Ovary (tissue), 9 donors: Measurements from ENCODE around the gene HMOX1. TPM values are rescaled to one million over a fixed set of nuclear protein-coding genes. Genes with fewer than 3 reads are reported as not detected.

Experiments used
- DNase-seq, 5 donors: peaks; one replicate each; pipeline ENCODE4 v3.0.0-alpha.2; 2019 to 2020
- H3K27ac ChIP-seq, 2 donors: fragments of 200-600 bp; one replicate each; pipeline versions ENCODE4 v1.5.1 to v1.8.0; 2019 to 2022
- H3K27me3 ChIP-seq: fragments of 200-600 bp; one replicate; pipeline ENCODE4 v1.8.0; 2022
- H3K36me3 ChIP-seq: fragments of 200-600 bp; sonication (generic); one replicate; pipeline ENCODE4 v1.5.1; 2019
- H3K4me1 ChIP-seq: one replicate; pipeline ENCODE4 v1.8.1; 2013; ENCODE audit warnings: mild to moderate bottlenecking, moderate library complexity; ENCODE audit not compliant: insufficient read depth
- H3K4me3 ChIP-seq: fragments of 200-600 bp; sonication (generic); one replicate; pipeline ENCODE4 v1.5.1; 2017
- H3K9me3 ChIP-seq, 2 donors: fragments of 200-600 bp in 1 of 2; sonication (generic) in 1 of 2; one replicate each; pipeline versions ENCODE4 v1.5.1 to v1.8.1; 2013 to 2019; ENCODE audit warnings: mild to moderate bottlenecking in 1 of 2, moderate library complexity in 1 of 2
- EP300 ChIP-seq: sonication (generic); formaldehyde crosslinking; IDR thresholded peaks from one replicate; pipeline ENCODE4 v1.6.1; 2017; ENCODE audit warnings: antibody characterized with exemption
- POLR2A ChIP-seq: fragments of 450-650 bp; IDR thresholded peaks from one replicate; pipeline ENCODE4 v1.6.1; 2017; ENCODE audit warnings: antibody characterized with exemption, mild to moderate bottlenecking, moderate library complexity
- whole genome bisulfite sequencing, 3 donors: extraction: QIAGEN DNeasy Blood & Tissue Kit in 1 of 3; methylation state at CpG; one replicate each; pipeline versions ENCODE4 v1.1.5 to v1.1.7; 2013 to 2017; 5-methylcytosine and 5-hydroxymethylcytosine counted together
- intact Hi-C, 4 donors: fragments of 100-400 bp; cut with DNase I; formaldehyde crosslinking; loops; one replicate each; pipeline versions ENCODE4 v1.11.0 to v1.15.1; 2022 to 2023
- polyA plus RNA-seq, 2 donors: library from polyadenylated mRNA; stranded (reverse); fragments of 200-250 nt in 1 of 2; fragments of 350-450 nt in 1 of 2; fragmentation: Illumina TruSeq in 1 of 2; extraction: RNeasy Lipid Tissue Mini Kit (QIAGEN cat#74804) in 1 of 2; gene quantifications; one replicate each; pipeline ENCODE4 v1.2.3, GENCODE V29; 2013 to 2014
- total RNA-seq, 7 donors: library from RNA; depleted of rRNA in 2 of 7; stranded (reverse); fragments of >200 nt in 2 of 7; fragmentation: NEBNext Ultra II Directional in 3 of 7; extraction: Animal tissue kit (Norgen Biotek cat#: 25700) in 3 of 7; gene quantifications; one replicate each; pipeline versions ENCODE4 v1.1.0 to v1.2.4, GENCODE V29; 2016 to 2023
- TF ChIP-seq, protein P1 (sequence below), 3 donors: fragments of 450-650 bp in 2 of 3; fragments of 200-600 bp in 1 of 3; IDR thresholded peaks; one replicate each; pipeline versions ENCODE4 v1.5.1 to v1.8.0; 2016 to 2022; ENCODE audit warnings: antibody characterized with exemption in 3 of 3, mild to moderate bottlenecking in 1 of 3
- donor health status: DM: no; HTN: no; CAD: no; lungs with moderate emphysema.
- donor health status: DM: no; HTN: no; CAD: no.
- donor health status: Bipolar disorder and iron deficiency.
- donor health status: DM: yes; HTN: yes; CAD: no.
- donor health status: DM: no; HTN: no; CAD: no.
- donor health status: DM: yes; HTN: yes; CAD: no.

HMOX1 gene
- total and polyA plus RNA-seq, 9 donors: 45.0 to 243 (median 71.4) TPM

DNA sequence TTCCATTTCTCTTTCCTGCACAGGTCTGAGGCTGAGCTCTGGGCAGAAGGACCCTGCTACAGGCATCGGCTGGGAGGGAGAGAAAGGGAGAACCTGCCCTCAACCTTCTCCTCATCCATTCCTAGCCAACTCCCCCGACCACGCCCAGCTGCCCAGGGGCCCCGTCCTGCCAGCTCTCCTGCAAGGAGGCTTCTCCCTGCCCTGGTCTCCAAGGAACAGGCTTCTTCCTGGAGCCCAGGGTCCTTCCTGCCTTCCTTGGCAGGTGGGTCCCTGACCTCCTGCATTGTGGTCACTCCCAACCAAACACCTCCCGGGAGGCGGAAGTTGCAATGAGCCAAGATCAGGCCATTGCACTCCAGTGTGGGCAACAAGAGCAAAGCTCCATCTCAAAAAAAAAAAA is 12.5 kb upstream of the HMOX1 start:
- Histone ChIP-seq H3K36me3 (no peaks in the 10 kb centered on the region), H3K4me1 (peaks cover 10% of the 10 kb centered on the region), H3K9me3 (no peaks in the 10 kb centered on the region), H3K4me3 (no peak overlapping the region), H3K27me3 (no peaks in the 10 kb centered on the region), H3K27ac (no peak overlapping the region)
- no peak for DNase-seq
- TF ChIP-seq EP300: no peak
- TF ChIP-seq POLR2A: no peak
- TF ChIP-seq, protein P1, sequence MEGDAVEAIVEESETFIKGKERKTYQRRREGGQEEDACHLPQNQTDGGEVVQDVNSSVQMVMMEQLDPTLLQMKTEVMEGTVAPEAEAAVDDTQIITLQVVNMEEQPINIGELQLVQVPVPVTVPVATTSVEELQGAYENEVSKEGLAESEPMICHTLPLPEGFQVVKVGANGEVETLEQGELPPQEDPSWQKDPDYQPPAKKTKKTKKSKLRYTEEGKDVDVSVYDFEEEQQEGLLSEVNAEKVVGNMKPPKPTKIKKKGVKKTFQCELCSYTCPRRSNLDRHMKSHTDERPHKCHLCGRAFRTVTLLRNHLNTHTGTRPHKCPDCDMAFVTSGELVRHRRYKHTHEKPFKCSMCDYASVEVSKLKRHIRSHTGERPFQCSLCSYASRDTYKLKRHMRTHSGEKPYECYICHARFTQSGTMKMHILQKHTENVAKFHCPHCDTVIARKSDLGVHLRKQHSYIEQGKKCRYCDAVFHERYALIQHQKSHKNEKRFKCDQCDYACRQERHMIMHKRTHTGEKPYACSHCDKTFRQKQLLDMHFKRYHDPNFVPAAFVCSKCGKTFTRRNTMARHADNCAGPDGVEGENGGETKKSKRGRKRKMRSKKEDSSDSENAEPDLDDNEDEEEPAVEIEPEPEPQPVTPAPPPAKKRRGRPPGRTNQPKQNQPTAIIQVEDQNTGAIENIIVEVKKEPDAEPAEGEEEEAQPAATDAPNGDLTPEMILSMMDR (IDR thresholded peaks at IDR 0.05): no peak
- 80 to 85% (median 84%) methylated on average over 6 of the region's 6 CpGs for WGBS, 3 donors
- intact Hi-C loops: no loop called here

DNA sequence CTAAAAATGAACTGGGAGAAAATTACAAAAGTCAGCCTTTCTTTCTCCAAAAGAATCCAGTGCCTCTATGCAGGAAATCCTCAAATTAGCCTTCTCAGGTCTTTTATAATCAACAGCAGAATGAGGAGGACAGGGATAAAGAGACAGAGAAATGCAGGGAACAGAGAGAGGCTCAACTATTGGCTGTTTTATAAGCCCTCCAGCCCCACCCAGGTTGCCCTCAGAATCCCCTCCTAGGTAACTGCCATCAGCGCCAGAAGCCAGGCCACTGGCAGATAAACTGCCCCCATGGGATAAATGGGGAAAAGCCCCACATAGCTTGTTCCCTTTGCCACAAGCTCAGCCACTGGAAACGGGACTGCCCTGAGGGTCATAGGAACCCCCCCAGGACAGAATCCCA is 10.9 kb upstream of the HMOX1 start:
- Histone ChIP-seq H3K36me3 (no peaks in the 10 kb centered on the region), H3K9me3 (no peaks in the 10 kb centered on the region), H3K4me3 (no peak overlapping the region), H3K4me1 (peaks cover 10% of the 10 kb centered on the region), H3K27ac (peak overlapping the region; percentile 38 to 57), H3K27me3 (no peaks in the 10 kb centered on the region)
- WGBS, 3 donors: 70 to 77% (median 77%) methylated on average over 2 of the region's 2 CpGs
- TF ChIP-seq EP300 (no peak), POLR2A (no peak)
- TF ChIP-seq, protein P1 (IDR thresholded peaks at IDR 0.05): no peak
- intact Hi-C loops: no loop called here
- DNase-seq: peak in 1 of 5 donors; percentile 38

- H3K4me3 ChIP-seq: no peak overlapping the region
- no peak for DNase-seq
- no peaks in the 10 kb centered on the region for H3K27me3 ChIP-seq
- WGBS, 3 donors: 57 to 70% (median 65%) methylated on average over 6 of the region's 6 CpGs
- no peaks in the 10 kb centered on the region for H3K36me3 ChIP-seq
- H3K4me1 ChIP-seq: peaks cover 16% of the 10 kb centered on the region
- intact Hi-C loops: no loop called here
- TF ChIP-seq, protein P1 (IDR thresholded peaks at IDR 0.05): no peak
- TF ChIP-seq POLR2A: no peak
- TF ChIP-seq EP300: no peak
- no peak overlapping the region for H3K27ac ChIP-seq
- H3K9me3 ChIP-seq: no peaks in the 10 kb centered on the region
Observed at GRCh38 chr22:35373781-35374180, 7.1 kb upstream of the HMOX1 start.

DNA sequence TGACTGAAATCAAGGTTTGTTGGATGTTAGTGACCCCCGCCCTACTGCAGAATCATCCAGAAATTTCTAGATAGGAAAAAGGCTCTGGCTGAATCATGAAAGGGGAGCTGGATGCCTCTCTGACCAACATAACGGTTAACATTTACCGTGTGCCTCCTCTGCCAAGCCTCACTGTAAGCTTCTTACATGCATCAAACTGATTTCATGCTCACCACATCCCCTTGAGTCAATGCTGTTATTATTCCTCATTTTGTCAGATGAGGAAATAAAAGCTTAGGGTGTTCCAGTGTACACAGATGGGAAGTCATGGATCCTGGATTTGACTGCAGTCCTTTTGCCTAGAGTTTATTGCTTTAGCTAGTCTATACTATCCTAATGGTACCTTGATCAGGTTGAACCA is 5.9 kb upstream of the HMOX1 start:
- intact Hi-C loops: no loop called here
- peaks cover 14% of the 10 kb centered on the region for H3K4me1 ChIP-seq
- H3K9me3 ChIP-seq: no peaks in the 10 kb centered on the region
- no peak for DNase-seq
- H3K27me3 ChIP-seq: no peaks in the 10 kb centered on the region
- H3K36me3 ChIP-seq: no peaks in the 10 kb centered on the region
- H3K27ac ChIP-seq: no peak overlapping the region
- TF ChIP-seq, protein P1 (IDR thresholded peaks at IDR 0.05): no peak
- TF ChIP-seq EP300 (no peak), POLR2A (no peak)
- no peak overlapping the region for H3K4me3 ChIP-seq
- WGBS, 3 donors: 90 to 92% (median 90%) methylated on average over 3 of the region's 3 CpGs

DNA sequence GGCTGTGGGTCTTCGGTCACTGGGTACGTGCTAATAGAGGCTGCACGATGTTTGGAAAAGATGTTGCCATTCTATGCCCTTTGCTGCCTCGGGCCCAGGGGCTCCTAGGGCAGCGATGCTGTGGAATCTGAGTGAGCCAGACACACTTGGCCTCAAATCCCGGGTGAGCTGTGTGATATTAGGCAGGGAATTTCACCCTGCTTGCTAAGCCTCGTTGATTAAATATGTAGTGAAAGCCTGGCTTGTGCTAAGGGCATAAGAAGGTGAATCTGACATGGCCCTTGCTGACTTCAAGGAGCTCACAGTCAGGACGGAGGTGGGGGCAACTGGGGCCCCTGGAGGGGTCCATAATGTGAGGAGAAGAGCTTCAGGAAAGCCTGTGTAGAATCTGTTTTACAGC is 5.4 kb upstream of the HMOX1 start:
- Histone ChIP-seq H3K9me3 (no peaks in the 10 kb centered on the region), H3K4me1 (peaks cover 18% of the 10 kb centered on the region), H3K36me3 (no peaks in the 10 kb centered on the region), H3K4me3 (no peak overlapping the region), H3K27ac (no peak overlapping the region), H3K27me3 (no peaks in the 10 kb centered on the region)
- intact Hi-C loops: no loop called here
- TF ChIP-seq POLR2A (no peak), EP300 (no peak)
- TF ChIP-seq, protein P1 (IDR thresholded peaks at IDR 0.05): no peak
- WGBS, 3 donors: 68 to 85% (median 82%) methylated on average over 8 of the region's 8 CpGs
- no peak for DNase-seq
